ENCODE measurements around the gene FUT1. TPM values are rescaled to one million over a fixed set of nuclear protein-coding genes. Genes with fewer than 3 reads are reported as not detected.

Gene FUT1
- total and polyA plus RNA-seq, 9 of the 15 experiments (the other 6 are each of a cell fraction or from before 2014, with no cell fraction given), result 2.3 to 18.5 (median 8.8) TPM

DNA sequence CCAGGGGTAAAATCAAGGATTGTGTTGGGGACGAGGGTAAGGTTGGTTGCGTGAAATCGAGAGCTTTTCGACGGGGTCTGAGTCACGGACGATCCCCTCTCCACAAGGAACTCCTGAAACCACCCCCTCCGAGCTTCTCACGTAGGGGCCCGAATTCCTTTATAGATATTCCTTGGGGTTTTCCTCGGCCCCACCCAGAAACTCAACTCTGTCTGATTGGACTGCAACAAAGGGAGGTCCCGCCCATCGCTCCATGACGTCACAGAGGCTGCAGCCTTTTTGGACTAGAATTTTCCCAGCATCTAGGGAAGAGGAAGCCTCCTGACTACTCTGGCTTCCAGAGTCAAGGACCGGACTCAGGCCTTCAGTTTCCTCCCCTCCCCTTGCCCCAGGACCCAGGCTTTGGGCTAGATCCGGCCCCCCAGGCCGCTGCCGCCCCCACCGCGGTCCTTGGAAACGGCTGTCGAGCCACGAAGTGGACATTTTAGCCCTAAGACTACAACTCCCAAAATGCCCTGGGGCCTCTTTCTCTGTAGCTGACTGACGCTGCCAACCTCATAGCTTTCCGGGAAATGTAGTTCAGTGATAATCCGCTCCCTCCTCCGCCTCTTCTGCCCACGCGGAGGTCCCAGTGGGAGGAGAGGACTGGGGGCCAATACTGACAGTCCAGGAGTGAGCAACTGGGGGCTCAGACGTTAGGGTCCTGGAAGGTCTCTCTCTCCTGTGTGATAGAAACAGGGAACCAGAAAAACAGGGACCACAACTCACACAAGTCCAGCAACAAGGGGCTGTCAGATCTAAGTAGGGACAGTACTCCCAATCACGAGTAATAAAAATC, 5.5 kb downstream of the FUT1 start, which contains the start of gene IZUMO1 (continued):
- TF ChIP-seq, protein P1, sequence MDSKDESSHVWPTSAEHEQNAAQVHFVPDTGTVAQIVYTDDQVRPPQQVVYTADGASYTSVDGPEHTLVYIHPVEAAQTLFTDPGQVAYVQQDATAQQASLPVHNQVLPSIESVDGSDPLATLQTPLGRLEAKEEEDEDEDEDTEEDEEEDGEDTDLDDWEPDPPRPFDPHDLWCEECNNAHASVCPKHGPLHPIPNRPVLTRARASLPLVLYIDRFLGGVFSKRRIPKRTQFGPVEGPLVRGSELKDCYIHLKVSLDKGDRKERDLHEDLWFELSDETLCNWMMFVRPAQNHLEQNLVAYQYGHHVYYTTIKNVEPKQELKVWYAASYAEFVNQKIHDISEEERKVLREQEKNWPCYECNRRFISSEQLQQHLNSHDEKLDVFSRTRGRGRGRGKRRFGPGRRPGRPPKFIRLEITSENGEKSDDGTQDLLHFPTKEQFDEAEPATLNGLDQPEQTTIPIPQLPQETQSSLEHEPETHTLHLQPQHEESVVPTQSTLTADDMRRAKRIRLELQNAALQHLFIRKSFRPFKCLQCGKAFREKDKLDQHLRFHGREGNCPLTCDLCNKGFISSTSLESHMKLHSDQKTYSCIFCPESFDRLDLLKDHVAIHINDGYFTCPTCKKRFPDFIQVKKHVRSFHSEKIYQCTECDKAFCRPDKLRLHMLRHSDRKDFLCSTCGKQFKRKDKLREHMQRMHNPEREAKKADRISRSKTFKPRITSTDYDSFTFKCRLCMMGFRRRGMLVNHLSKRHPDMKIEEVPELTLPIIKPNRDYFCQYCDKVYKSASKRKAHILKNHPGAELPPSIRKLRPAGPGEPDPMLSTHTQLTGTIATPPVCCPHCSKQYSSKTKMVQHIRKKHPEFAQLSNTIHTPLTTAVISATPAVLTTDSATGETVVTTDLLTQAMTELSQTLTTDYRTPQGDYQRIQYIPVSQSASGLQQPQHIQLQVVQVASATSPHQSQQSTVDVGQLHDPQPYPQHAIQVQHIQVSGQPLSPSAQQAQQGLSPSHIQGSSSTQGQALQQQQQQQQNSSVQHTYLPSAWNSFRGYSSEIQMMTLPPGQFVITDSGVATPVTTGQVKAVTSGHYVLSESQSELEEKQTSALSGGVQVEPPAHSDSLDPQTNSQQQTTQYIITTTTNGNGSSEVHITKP (IDR thresholded peaks at IDR 0.05; ENCODE audit: partially characterized antibody), result no peak
- no peak for TF ChIP-seq MCM7 (IDR thresholded peaks at IDR 0.05)
- no peak for TF ChIP-seq NFRKB (IDR thresholded peaks at IDR 0.05; ENCODE audit: low read depth)
- TF ChIP-seq, protein P2, sequence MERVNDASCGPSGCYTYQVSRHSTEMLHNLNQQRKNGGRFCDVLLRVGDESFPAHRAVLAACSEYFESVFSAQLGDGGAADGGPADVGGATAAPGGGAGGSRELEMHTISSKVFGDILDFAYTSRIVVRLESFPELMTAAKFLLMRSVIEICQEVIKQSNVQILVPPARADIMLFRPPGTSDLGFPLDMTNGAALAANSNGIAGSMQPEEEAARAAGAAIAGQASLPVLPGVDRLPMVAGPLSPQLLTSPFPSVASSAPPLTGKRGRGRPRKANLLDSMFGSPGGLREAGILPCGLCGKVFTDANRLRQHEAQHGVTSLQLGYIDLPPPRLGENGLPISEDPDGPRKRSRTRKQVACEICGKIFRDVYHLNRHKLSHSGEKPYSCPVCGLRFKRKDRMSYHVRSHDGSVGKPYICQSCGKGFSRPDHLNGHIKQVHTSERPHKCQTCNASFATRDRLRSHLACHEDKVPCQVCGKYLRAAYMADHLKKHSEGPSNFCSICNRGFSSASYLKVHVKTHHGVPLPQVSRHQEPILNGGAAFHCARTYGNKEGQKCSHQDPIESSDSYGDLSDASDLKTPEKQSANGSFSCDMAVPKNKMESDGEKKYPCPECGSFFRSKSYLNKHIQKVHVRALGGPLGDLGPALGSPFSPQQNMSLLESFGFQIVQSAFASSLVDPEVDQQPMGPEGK (CRISPR knock-in tag; IDR thresholded peaks at IDR 0.05; ENCODE audit: borderline replicate concordance), result no peak
- no peak for TF ChIP-seq EWSR1 (IDR thresholded peaks at IDR 0.05; ENCODE audit: borderline replicate concordance, low read depth, partially characterized antibody)
- no peak for TF ChIP-seq ETS2 (tag; IDR thresholded peaks at IDR 0.05; ENCODE audit: borderline replicate concordance, poor library complexity, severe bottlenecking)
- TF ChIP-seq SIX5 (IDR thresholded peaks at IDR 0.05; ENCODE audit: borderline replicate concordance in 1 of 2, insufficient read depth in 1 of 2, low read depth in 1 of 2, low read length in 2 of 2), result peak; percentile 93 to 96
- TF ChIP-seq RAD51 (IDR thresholded peaks at IDR 0.05; ENCODE audit: borderline replicate concordance, low read depth), result no peak
- TF ChIP-seq TRIM24 (IDR thresholded peaks at IDR 0.05), result no peak
- TF ChIP-seq ASH1L (IDR thresholded peaks at IDR 0.05; ENCODE audit: borderline replicate concordance, low read depth, partially characterized antibody), result no peak
- TF ChIP-seq RAD21 (CRISPR knock-in tag; conservative IDR thresholded peaks at IDR 0.05 in 1 of 2, IDR thresholded peaks at IDR 0.05 in 1 of 2), result no peak
- TF ChIP-seq KLF10 (CRISPR knock-in tag; IDR thresholded peaks at IDR 0.05), result no peak
- TF ChIP-seq WHSC1 (IDR thresholded peaks at IDR 0.05; ENCODE audit: low read length), result no peak
- TF ChIP-seq ZNF311 (CRISPR knock-in tag; IDR thresholded peaks at IDR 0.05), result no peak
- peak; percentile 85; the same call in 1 of the 2 replicates for TF ChIP-seq NBN (IDR thresholded peaks at IDR 0.05; ENCODE audit: low read depth)
- TF ChIP-seq EZH2 (IDR thresholded peaks at IDR 0.05; ENCODE audit: borderline replicate concordance, low read depth, low read length), result no peak
- peak; percentile 3 for TF ChIP-seq SP2 (IDR thresholded peaks at IDR 0.05; ENCODE audit: extremely low read depth, low read depth, low read length, poor library complexity, severe bottlenecking)
- TF ChIP-seq, protein P3, sequence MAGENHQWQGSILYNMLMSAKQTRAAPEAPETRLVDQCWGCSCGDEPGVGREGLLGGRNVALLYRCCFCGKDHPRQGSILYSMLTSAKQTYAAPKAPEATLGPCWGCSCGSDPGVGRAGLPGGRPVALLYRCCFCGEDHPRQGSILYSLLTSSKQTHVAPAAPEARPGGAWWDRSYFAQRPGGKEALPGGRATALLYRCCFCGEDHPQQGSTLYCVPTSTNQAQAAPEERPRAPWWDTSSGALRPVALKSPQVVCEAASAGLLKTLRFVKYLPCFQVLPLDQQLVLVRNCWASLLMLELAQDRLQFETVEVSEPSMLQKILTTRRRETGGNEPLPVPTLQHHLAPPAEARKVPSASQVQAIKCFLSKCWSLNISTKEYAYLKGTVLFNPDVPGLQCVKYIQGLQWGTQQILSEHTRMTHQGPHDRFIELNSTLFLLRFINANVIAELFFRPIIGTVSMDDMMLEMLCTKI (IDR thresholded peaks at IDR 0.05; ENCODE audit: partially characterized antibody), result no peak

Measured in K562 (cell line).